Spinal cord (tissue), 10 donors: Measurements from ENCODE around the gene RIPK4. TPM values are rescaled to one million over a fixed set of nuclear protein-coding genes. Genes with fewer than 3 reads are reported as not detected.

Source experiments
- DNase-seq, 6 donors: peaks; one replicate each; pipeline versions ENCODE4 v3.0.0 to v3.0.0-alpha.2; 2013 to 2015; ENCODE audit warnings: low spot score in 6 of 6, low read depth in 4 of 6
- H3K27ac ChIP-seq: one replicate; pipeline ENCODE4 v1.5.1; 2013; ENCODE audit warnings: low read depth, low read length, control low read depth
- H3K27me3 ChIP-seq: one replicate; pipeline ENCODE4 v1.6.1; 2013; ENCODE audit warnings: low read length; ENCODE audit not compliant: control insufficient read depth, insufficient read depth
- H3K36me3 ChIP-seq: one replicate; pipeline ENCODE4 v1.6.1; 2013; ENCODE audit warnings: low read length; ENCODE audit not compliant: control insufficient read depth, insufficient read depth
- H3K4me1 ChIP-seq: one replicate; pipeline ENCODE4 v1.6.1; 2013; ENCODE audit warnings: low read length; ENCODE audit not compliant: control insufficient read depth, insufficient read depth
- H3K4me3 ChIP-seq: one replicate; pipeline ENCODE4 v1.5.1; 2013; ENCODE audit warnings: low read depth, low read length, control low read depth
- H3K9me3 ChIP-seq: one replicate; pipeline ENCODE4 v1.6.1; 2013; ENCODE audit warnings: low read length; ENCODE audit not compliant: control insufficient read depth, insufficient read depth
- WGBS: methylation state at CpG from one replicate; pipeline ENCODE4 v1.1.5; 2013; ENCODE audit warnings: missing lambda C conversion rate; ENCODE audit not compliant: insufficient coverage; 5-methylcytosine and 5-hydroxymethylcytosine counted together
- polyA plus RNA-seq, 2 donors: library from polyadenylated mRNA; unstranded; fragments of 120-200 nt; gene quantifications; one replicate each; pipeline ENCODE4 v1.2.1, GENCODE V29; 2013; ENCODE audit not compliant: insufficient read length in 2 of 2
- total RNA-seq, 2 donors: library from RNA; depleted of rRNA in 1 of 2; stranded (reverse); fragments of 120-200 nt in 1 of 2; fragments of >200 nt in 1 of 2; gene quantifications; one replicate each; pipeline versions ENCODE4 v1.2.3 to v1.2.4, GENCODE V29; 2013 to 2014
- donor health status: healthy.

RIPK4 gene
- total and polyA plus RNA-seq, 4 donors = 0.10 to 0.11 (median 0.11) TPM; not detected in 1

DNA sequence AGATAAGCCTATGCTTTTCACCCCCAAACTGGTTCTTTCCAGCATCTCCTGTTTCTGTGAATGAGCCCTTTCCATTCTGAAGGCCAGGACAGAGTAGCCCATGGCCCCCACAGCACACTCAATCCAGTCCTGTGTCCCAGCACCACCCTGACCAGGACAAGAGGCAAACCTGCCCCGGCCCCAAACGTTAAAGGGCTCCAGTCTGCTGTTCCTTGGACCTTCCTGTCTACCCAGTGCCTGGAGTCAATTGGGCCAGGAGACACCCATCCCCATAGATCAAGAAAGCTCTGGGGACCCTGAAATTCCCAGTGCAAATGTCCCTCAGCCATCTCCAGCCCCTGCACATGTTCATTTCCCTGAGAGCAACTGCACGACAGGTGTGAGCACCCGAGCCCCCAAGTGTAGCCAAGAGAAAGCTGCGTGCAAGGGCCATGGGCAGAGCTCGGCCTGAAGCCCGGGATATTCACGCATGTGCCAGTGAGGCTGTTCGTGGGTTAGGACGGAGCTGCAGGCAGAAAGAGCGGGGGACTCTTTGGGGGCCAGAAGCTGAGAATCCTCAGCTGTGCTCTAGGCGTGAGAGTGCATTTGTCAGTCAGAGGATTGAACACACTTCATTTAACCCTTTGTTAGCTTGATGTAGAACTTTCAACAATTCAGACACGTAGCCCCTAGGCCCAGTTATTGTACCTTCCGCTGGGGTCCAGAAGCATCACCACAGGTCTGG lies 4.2 kb upstream of the RIPK4 start:
- no peaks in the 10 kb centered on the region for H3K9me3 ChIP-seq
- H3K4me3 ChIP-seq = no peak overlapping the region
- 62% methylated on average over 14 of the region's 14 CpGs for WGBS
- H3K4me1 ChIP-seq = peaks cover 13% of the 10 kb centered on the region
- H3K27ac ChIP-seq = no peak overlapping the region
- H3K27me3 ChIP-seq = peaks cover 70% of the 10 kb centered on the region
- DNase-seq = no peak
- no peaks in the 10 kb centered on the region for H3K36me3 ChIP-seq

DNA sequence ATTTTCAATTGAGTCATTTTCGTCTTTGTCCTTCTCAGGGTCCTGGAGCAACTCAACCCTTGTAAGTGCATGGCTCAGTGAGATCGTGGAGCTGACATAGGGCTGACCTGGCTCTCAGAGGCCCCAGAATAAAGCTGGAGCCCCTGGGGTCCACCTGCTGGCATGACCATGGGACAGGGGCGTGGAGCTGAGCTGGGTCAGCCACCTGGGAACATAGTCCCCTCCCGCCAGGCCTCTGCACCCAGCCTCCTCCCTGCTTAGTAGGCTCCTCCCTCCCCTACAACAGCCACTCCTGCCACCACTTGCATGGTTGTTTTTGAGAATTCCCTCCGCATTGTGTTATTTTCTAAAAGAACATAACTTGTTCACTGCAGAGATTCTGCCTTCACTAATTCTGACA lies 3.1 kb upstream of the RIPK4 start:
- 86% methylated on average over 4 of the region's 5 CpGs for WGBS
- Histone ChIP-seq H3K27ac (no peak overlapping the region), H3K9me3 (no peaks in the 10 kb centered on the region), H3K36me3 (no peaks in the 10 kb centered on the region), H3K4me3 (no peak overlapping the region), H3K4me1 (peaks cover 16% of the 10 kb centered on the region), H3K27me3 (peaks cover 78% of the 10 kb centered on the region)
- no peak for DNase-seq

DNA sequence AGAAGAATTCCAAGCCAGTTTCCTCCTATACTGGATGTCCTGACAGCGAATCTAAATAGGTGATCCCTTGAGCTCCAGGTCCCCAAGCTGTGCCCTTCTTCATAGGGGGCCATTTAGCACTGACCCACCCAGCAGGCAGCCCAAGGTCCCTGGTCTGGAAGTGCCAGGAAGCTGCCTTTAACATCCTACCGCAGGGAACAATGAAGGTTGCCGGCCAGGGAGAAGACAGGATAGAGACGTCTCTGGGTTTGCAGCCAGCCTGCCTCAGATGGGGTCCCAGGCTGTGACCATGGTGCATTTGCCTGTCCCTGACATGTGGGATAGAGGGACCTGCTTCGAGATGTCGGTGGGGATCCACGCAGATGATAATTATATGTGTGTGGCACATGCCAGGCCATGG lies 2.7 kb upstream of the RIPK4 start:
- peaks cover 16% of the 10 kb centered on the region for H3K4me1 ChIP-seq
- peaks cover 82% of the 10 kb centered on the region for H3K27me3 ChIP-seq
- no peak overlapping the region for H3K4me3 ChIP-seq
- no peak overlapping the region for H3K27ac ChIP-seq
- H3K36me3 ChIP-seq = no peaks in the 10 kb centered on the region
- no peak for DNase-seq
- no peaks in the 10 kb centered on the region for H3K9me3 ChIP-seq
- WGBS = 47% methylated on average over 7 of the region's 7 CpGs

DNA sequence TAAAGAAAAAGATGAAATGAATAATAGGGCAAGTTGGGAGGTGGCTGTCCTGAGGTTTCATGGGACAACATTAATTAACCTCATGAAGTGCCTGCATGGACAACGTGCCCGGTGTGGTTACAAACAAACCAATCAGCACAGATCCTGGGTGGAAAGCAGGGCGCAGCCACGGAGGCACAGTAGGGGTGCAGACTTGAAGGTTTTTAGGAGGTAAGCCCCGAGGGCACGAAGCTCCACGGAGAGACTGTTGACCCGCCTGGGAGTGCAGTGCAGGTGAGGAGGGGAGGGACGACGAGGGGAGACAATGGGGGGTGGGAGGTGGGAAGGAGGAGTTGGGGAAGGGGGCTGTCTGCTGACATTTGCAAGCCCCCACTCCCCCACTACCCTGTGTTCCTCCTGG lies 2.3 kb upstream of the RIPK4 start:
- Histone ChIP-seq H3K9me3 (no peaks in the 10 kb centered on the region), H3K36me3 (no peaks in the 10 kb centered on the region), H3K27me3 (peaks cover 86% of the 10 kb centered on the region), H3K27ac (no peak overlapping the region), H3K4me3 (no peak overlapping the region), H3K4me1 (peaks cover 16% of the 10 kb centered on the region)
- 0% methylated on average over 2 of the region's 10 CpGs for WGBS
- DNase-seq = no peak

DNA sequence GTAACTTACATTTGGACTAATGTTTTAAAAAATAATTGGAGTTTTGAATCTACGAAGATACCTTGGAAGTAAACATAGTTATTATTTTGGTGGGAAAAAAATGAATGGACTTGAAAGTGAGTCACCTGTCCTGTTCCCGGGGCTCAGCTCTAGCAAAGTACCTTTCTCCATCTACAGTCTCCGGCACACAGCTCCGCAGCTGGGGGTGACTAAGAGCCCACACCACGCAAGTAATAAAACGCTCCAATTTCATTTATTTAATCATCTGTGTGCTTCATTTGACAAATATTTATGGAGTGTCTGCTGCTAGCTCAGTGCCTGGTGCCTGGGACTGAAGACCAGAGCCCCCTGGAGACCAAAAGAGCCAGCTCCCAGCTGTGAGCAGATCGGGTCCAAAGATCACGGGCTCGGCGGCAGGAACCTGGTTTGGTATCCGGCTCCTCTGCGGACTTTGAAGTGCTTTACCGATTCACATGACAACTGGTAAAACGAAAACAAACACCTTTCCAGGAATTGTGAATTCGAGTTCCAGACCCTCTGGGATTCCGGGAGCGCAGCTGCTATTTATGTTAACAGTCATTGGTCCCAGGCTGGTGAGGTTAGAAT lies 1.7 kb upstream of the RIPK4 start:
- DNase-seq = peak in 2 of 6 donors; percentile 53 to 55
- no peaks in the 10 kb centered on the region for H3K36me3 ChIP-seq
- WGBS = 0% methylated on average over 8 of the region's 17 CpGs
- peaks cover 16% of the 10 kb centered on the region for H3K4me1 ChIP-seq
- H3K27ac ChIP-seq = no peak overlapping the region
- H3K9me3 ChIP-seq = no peaks in the 10 kb centered on the region
- no peak overlapping the region for H3K4me3 ChIP-seq
- peaks cover 92% of the 10 kb centered on the region for H3K27me3 ChIP-seq

DNA sequence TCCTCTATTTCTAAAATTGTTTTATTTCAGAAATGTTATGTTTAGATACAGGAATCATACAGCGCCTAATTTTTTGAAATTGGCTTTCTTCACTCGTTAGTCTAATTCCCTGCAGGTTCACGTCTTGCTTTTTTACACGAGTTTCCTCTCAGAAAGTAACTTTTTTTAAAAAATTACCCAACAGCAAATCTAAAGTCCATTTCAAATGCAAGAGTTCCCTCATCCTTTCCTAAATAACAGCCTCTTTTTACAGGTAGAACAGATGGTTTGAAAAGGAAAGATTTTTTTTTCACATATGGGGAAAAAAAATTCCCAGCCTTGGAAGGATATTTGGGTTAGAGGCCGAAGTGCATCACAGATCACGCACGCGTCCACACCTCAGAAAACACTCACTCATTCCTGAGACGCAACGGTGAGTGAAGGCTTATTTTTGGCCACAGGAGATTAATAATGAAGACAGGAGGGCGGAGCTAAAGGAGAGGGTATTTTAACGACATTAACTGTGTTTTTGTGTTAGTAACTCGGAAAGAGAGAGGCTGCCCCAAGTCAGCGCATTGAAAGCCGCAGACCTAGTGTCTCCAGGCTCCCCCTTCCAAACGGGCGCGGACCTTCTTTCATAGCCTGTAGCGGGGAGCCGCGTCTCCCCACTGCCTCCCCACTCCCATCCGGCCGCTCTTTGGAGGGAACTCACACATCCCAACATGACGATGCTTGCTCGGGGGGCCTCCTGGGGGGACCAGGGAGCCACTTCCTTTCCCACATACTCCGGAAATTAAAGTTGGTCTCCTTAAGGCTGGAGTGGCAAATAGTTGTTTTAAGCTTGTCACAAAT lies 969 bp upstream of the RIPK4 start:
- Histone ChIP-seq H3K9me3 (no peaks in the 10 kb centered on the region), H3K36me3 (no peaks in the 10 kb centered on the region), H3K27me3 (peaks cover 98% of the 10 kb centered on the region), H3K4me3 (no peak overlapping the region), H3K4me1 (peaks cover 16% of the 10 kb centered on the region), H3K27ac (no peak overlapping the region)
- 2% methylated on average over 15 of the region's 26 CpGs for WGBS
- DNase-seq = peak in 2 of 6 donors; percentile 34 to 39

DNA sequence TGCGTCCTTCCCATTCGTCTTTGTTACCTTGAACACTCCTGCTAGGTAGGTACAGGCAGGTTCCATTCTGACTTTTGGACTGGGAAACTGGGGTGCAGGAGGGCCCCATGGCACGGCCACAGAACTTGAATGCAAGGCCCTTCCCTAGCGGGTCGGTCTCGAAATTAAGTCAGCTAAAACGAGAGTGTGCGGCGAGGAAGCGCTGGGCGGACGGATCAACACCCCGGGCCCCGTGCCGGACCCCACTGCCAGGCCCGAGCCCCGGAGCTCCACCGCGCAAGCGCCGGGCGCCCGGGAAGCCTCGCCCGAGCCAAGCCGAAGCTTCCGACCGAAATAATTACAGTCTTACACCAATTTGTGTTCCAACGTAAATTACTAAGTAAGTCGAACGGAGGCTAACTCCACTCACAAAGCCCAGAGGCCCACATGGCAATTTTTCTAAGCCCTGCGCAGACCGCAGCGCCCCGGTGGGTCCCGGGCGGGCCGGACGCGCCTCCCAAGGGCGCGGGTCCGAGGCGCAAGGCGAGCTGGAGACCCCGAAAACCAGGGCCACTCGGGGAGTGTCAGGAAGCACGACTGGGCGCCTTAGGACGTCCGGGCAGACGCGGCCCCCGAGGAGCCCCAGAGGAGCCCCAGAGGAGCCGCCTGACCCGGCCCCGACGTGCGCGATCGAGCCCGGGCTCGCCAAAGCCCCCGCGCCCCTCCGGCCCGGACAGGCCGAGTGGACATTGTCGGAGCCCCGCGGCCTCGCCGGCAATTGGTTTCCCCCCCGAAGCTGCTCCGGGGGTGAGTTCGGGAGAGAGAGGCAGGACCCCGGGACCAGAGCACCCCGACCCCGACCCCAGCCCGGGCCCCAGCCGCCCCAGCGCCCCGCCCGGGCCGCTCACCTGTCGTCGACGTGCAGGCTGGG lies 624 bp downstream of the RIPK4 start:
- peak in 2 of 6 donors; percentile 34 to 36 for DNase-seq
- Histone ChIP-seq H3K4me1 (peaks cover 27% of the 10 kb centered on the region), H3K27me3 (peaks cover 98% of the 10 kb centered on the region), H3K9me3 (no peaks in the 10 kb centered on the region), H3K36me3 (no peaks in the 10 kb centered on the region), H3K4me3 (no peak overlapping the region), H3K27ac (no peak overlapping the region)
- 3% methylated on average over 88 of the region's 88 CpGs for WGBS

DNA sequence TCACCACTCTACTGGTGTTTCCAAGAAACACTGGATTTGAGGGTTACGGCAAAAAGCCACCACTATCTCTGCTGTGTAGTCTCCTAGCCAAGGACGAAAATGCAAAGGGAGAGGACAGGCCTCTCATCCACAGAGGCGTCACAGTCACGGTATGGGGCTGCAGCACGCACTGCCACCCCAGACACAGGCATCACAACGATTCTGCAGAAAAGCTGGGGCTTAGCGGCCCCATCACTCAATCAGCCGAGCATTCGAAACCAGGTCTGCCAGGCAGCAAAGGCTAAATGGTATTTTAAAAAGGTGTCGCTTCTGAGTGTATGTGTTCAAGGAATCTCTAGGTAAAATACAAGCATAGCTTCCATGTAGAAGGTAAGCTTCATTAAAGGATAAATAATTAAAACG lies 1.4 kb downstream of the RIPK4 start:
- Histone ChIP-seq H3K36me3 (no peaks in the 10 kb centered on the region), H3K4me3 (no peak overlapping the region), H3K9me3 (no peaks in the 10 kb centered on the region), H3K27ac (no peak overlapping the region), H3K27me3 (peaks cover 100% of the 10 kb centered on the region), H3K4me1 (peaks cover 32% of the 10 kb centered on the region)
- peak in 1 of 6 donors; percentile 14 for DNase-seq
- 81% methylated on average over 7 of the region's 11 CpGs for WGBS
